Measurements from ENCODE around the gene MCCD1. TPM values are rescaled to one million over a fixed set of nuclear protein-coding genes. Genes with fewer than 3 reads are reported as not detected.

Gene MCCD1
- total and polyA plus RNA-seq, 2 of the 13 experiments (the other 11 are each of a cell fraction or from before 2014, with no cell fraction given): 0.15 TPM; not detected in 1

- TF ChIP-seq ZNF407 (CRISPR knock-in tag; IDR thresholded peaks at IDR 0.05; ENCODE audit: not compliant biosample characterization) (no peak), NKX3-1 (CRISPR knock-in tag; IDR thresholded peaks at IDR 0.05) (no peak), NR2F1 (CRISPR knock-in tag; IDR thresholded peaks at IDR 0.05) (no peak), ZSCAN25 (CRISPR knock-in tag; IDR thresholded peaks at IDR 0.05) (no peak), RFXANK (CRISPR knock-in tag; IDR thresholded peaks at IDR 0.05) (no peak), CCAR2 (optimal IDR thresholded peaks at IDR 0.05; ENCODE audit: low read depth, low read length) (no peak), ZNF136 (CRISPR knock-in tag; IDR thresholded peaks at IDR 0.05; ENCODE audit: low read depth) (no peak), TMF1 (CRISPR knock-in tag; IDR thresholded peaks at IDR 0.05; ENCODE audit: low read depth) (0 out of 2 replicates have a peak, but pooled peaks have one; percentile 48), NFE2 (CRISPR knock-in tag; IDR thresholded peaks at IDR 0.05) (no peak), MNT (IDR thresholded peaks at IDR 0.05) (no peak), BCL6 (CRISPR knock-in tag; IDR thresholded peaks at IDR 0.05) (no peak), SRY (CRISPR knock-in tag; IDR thresholded peaks at IDR 0.05) (0 out of 2 replicates have a peak, but pooled peaks have one; percentile 3), SMYD3 (CRISPR knock-in tag; IDR thresholded peaks at IDR 0.05) (no peak), SRSF4 (IDR thresholded peaks at IDR 0.05; ENCODE audit: low read depth, low read length, poor library complexity, severe bottlenecking) (no peak), ZNF652 (CRISPR knock-in tag; IDR thresholded peaks at IDR 0.05; ENCODE audit: borderline replicate concordance, low read depth) (no peak), IRF9 (CRISPR knock-in tag; IDR thresholded peaks at IDR 0.05; ENCODE audit: borderline replicate concordance) (peak; percentile 42; the same call in 1 of the 2 replicates), KAT2B (IDR thresholded peaks at IDR 0.05; ENCODE audit: borderline replicate concordance, low read depth, low read length) (no peak)
These were observed at the start of gene MCCD1 (continued) for GRCh38 chr6:31528821-31529328.

Measured in HepG2 (cell line).